GM18498 (cell line): ENCODE measurements around the gene ISCA1.
A peak's percentile ranks its signal among the peaks of the same experiment; 100 is the strongest.

ENCODE experiments used
- ATAC-seq: cut with Tn5 transposase; IDR thresholded peaks from one replicate; pipeline ENCODE4 v1.9.1; 2021; ENCODE audit warnings: mild to moderate bottlenecking, moderate library complexity; ENCODE audit not compliant: unreplicated experiment

The ISCA1 gene

DNA sequence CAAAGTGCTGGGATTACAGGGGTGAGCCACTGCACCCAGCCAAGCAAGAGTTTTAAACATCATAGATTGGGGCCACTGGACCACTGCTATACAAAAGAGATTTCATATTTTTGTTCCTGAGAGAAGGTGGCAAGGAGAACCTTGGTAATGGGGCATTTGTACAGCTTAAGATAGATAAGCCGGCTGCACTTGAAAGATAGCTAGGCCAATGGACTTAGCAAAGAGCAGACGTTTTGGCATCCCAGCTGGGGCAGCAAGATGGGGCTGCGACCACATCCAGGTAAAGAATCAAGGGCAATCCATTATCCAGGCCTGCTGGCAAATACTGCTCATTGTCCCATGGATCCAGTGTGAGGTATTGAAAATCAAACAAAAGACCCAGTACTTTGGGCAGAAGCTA is 3.9 kb upstream of the ISCA1 start:
- ATAC-seq = no peak

GRCh38 chr9:86285261-86285660 is 2.9 kb upstream of the ISCA1 start:
- no peak for ATAC-seq

- ATAC-seq = peak; percentile 22
Observed at GRCh38 chr9:86282979-86283535, 719 bp upstream of the ISCA1 start.

DNA sequence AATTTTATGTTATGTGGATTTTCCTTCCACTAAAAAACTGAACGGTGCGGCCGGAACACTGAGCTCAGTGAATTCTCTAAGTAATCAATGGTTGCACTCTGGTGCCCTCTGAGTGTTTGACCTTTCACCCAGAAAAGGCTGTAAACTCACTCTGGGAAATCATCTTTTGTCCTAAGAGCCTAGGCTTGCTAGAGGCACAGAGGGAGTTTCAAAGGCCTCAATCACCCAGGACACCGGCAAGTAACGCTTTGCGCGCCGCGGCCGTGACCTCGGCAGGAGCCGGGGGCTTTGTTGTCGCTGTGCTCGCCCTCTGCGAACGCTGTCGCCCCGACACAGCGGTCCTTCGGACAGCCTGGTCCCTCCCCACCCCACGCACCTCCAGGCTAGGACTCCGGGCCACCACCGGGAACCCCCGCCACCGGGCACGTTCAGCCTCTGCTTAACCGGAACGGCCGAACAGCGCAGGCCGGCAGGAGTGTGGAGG is 703 bp downstream of the ISCA1 start:
- ATAC-seq = peak; percentile 1

GRCh38 chr9:86280580-86280979 is 1.8 kb downstream of the ISCA1 start:
- ATAC-seq = no peak

GRCh38 chr9:86279839-86280238 is 2.5 kb downstream of the ISCA1 start:
- no peak for ATAC-seq

- ATAC-seq = no peak
Observed at GRCh38 chr9:86277072-86277471, 5.3 kb downstream of the ISCA1 start.

- ATAC-seq = no peak
Observed at GRCh38 chr9:86275962-86276361, 6.4 kb downstream of the ISCA1 start.

DNA sequence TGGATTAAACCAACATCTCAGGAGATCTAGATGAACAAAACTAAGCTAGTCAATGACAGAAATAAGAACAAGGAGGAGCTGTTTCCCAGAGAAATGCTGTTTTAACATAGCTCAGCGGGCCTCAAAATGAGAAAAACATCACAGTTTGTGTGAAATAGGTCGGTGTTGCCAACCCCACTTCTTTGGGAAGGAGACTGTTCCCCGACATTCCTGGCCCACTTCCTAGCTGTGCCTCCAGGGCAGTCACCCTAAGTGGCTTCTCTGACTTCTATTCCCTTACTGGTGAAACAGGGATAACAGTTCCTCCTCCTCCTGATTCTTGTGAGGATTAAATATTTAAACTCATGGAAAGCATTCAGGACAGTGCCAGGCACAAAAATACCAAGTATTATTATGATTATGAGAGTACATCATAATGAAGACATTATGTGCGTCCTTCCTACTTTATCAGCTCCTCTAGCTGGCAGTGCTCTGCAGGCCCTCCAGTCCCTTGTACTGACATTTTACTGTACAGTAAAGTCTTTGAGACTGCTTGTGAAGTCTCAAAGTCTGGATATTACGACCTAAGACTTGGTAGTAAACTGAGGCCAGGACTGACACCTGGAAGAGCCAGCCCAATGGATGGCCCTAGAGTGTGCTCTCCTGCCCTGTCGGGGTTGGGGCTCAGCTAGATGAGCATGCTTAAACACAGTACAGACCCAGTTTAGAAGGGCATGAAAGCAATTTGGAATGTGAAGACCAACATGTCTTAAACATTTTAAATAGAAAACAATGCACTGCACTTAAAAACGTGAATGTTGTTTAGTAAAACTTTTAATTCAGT is 7.3 kb downstream of the ISCA1 start:
- ATAC-seq = no peak

- no peak for ATAC-seq
Observed at GRCh38 chr9:86272221-86272620, 10.1 kb downstream of the ISCA1 start.

GRCh38 chr9:86263876-86264275 is 18.5 kb downstream of the ISCA1 start:
- ATAC-seq = no peak

- ATAC-seq = no peak
Observed at GRCh38 chr9:86262492-86262891, 19.8 kb downstream of the ISCA1 start.

DNA sequence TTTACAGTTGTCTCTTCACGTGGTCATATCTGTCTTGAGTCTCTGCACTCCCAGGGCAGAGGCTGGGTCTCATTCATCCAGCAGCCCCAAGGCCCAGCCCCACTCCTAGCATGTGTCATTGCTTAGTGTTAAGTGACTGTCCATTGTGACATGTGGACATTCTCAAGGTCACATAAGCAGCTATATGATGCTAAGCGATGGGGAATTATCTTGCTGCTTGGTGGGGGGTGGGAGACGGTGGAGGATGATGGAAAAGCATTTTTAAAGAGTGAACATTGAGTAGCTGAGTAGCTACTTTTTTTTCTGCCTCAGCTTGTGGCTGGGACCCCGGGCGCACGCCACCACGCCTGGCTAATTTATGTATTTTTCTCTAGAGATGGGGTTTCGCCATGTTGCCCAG is 22.8 kb downstream of the ISCA1 start, which contains the start of gene C9orf153:
Gene C9orf153, minus strand, starts transcription at position 101 of the 400 bp plus-strand sequence. CDS start 30,054 bp downstream, outside the sequence.
- no peak for ATAC-seq

- no peak for ATAC-seq
Observed at GRCh38 chr9:86257391-86257790, 24.9 kb downstream of the ISCA1 start.

- no peak for ATAC-seq
Observed at GRCh38 chr9:86256653-86257052, 25.7 kb downstream of the ISCA1 start.

DNA sequence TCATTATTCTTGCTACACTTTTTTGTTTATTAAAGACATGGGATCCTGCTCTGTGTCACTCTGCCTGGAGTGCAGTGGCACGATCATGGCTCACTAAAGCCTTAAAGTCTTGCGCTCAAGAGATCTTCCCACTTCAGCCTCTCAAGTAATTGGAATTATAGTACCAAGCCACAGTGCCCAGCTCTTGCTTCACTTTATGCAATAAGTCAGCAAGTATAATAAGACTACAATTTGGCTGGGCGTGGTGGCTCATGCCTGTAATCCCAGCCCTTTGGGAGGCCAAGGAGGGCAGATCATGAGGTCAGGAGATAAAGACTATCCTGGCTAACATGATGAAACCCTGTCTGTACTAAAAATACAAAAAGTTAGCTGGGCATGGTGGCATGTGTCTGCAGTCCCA is 28.8 kb downstream of the ISCA1 start:
- ATAC-seq = no peak

DNA sequence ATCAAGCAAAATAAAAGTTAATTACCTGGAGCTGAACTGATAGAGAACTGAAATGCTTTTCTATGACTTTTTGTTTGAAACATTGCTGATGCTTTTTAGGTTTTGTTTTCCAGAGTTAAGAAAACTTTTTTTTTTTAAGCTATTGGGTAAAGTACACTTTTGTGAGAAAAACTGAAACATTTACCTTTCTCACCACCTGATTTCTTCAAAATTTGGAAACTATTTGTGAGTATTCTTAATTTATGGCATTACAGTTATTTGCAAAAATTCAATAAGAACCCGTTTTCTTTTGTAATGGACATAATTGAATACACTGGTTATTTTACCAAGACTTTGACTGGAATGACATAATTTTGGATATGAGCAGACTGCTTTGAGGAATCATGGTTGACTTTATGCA is 29.5 kb downstream of the ISCA1 start:
- no peak for ATAC-seq

GRCh38 chr9:86250123-86250522 is 32.2 kb downstream of the ISCA1 start:
- ATAC-seq = no peak

GRCh38 chr9:86248746-86249145 is 33.6 kb downstream of the ISCA1 start:
- no peak for ATAC-seq

DNA sequence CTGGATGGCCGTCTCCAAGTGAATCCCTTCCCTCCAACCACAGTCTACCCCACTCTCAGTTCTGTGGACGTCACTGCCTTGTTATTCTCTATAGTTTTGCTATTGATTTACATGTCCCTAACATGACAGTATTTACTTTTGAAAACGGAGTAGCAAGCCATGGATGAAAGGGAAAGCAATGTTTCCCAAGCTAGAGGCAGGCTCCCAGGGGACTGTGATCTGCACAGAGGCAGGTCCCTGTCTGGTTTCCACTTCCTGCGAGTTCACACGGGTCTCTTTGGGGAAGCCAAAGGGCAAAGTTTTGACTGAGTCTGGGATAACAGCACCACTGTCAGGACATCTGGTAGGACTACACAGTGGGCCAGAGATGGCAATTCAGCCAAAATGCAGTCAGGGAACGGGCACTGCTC is 35.6 kb downstream of the ISCA1 start:
- no peak for ATAC-seq

GRCh38 chr9:86242071-86242470 is 40.3 kb downstream of the ISCA1 start:
- ATAC-seq = no peak

DNA sequence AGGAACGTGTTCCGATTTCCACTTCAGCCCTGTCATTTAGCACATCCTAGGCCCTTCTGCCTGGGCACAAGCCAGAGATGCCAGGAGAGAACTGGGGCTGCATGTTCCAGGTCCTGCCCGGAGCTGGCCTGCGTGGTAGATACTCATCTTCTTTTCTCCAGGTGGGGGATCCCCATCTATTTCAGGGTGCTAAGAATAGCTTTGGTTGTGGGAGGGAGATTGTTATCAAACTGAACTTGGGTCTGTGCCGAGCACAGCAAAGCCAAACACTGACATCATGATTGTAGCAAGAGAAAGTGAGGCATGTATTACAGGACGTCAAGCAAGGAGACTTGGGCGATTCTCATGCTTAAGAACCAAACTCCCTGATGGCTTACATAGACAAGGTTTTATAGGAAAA is 41.1 kb downstream of the ISCA1 start:
- ATAC-seq = no peak
